OCI-LY7 (cell line): ENCODE measurements around the gene ERBB2. TPM values are rescaled to one million over a fixed set of nuclear protein-coding genes. Genes with fewer than 3 reads are reported as not detected.

Experiments
- BruUV-seq: library from RNA; stranded (reverse); fragments of 400-500 nt; replicated peaks from 2 replicates; lab custom pipeline; 2021; lab: Mats Ljungman, UMichigan
- CTCF ChIA-PET: fragments of 300-600 bp; sonication (Branson Sonifier 250); formaldehyde crosslinking; loops from one replicate; lab custom pipeline; 2022; ENCODE audit warnings: antibody characterized with exemption; ENCODE audit not compliant: unreplicated experiment; lab: Charles Lee
- POLR2A ChIA-PET: fragments of 300-600 bp; sonication (Branson Sonifier 250); formaldehyde crosslinking; loops from one replicate; lab custom pipeline; 2022; ENCODE audit warnings: antibody characterized with exemption; lab: Charles Lee
- DNase-seq: peaks from one replicate; pipeline ENCODE4 v3.0.0-alpha.2; 2015; ENCODE audit warnings: low spot score
- H2AFZ ChIP-seq: fragments of 200-600 bp; sonication (generic), shearing (Covaris generic); 2 replicates; pipeline ENCODE4 v1.6.1; 2014; ENCODE audit warnings: mild to moderate bottlenecking, antibody characterized with exemption, low read length, moderate library complexity
- H3K27ac ChIP-seq: fragments of 200-600 bp; sonication (generic); 2 replicates; pipeline ENCODE4 v1.5.1; 2014; ENCODE audit warnings: mixed run types, low read depth, mild to moderate bottlenecking, moderate library complexity, low read length, inconsistent platforms; ENCODE audit not compliant: poor library complexity, severe bottlenecking
- H3K36me3 ChIP-seq: fragments of 200-600 bp; sonication (generic); 2 replicates; pipeline ENCODE4 v1.6.1; 2014; ENCODE audit warnings: mild to moderate bottlenecking, antibody characterized with exemption, low read length, moderate library complexity, mixed read lengths; ENCODE audit not compliant: insufficient read depth
- H3K4me1 ChIP-seq: fragments of 200-600 bp; sonication (generic); 2 replicates; pipeline ENCODE4 v1.5.1; 2014; ENCODE audit warnings: mild to moderate bottlenecking, low read length; ENCODE audit not compliant: insufficient read depth, poor library complexity, severe bottlenecking
- H3K4me2 ChIP-seq: fragments of 200-600 bp; sonication (generic); 2 replicates; pipeline ENCODE4 v1.6.1; 2014; ENCODE audit warnings: mild to moderate bottlenecking, low read length
- H3K4me3 ChIP-seq: fragments of 200-600 bp; sonication (generic); 2 replicates; pipeline ENCODE4 v1.5.1; 2014; ENCODE audit warnings: mild to moderate bottlenecking, low read depth, low read length; ENCODE audit not compliant: poor library complexity, severe bottlenecking
- H3K79me2 ChIP-seq: fragments of 200-600 bp; sonication (generic); 2 replicates; pipeline ENCODE4 v1.6.1; 2016; ENCODE audit warnings: low read depth, mild to moderate bottlenecking, low read length, moderate library complexity, mixed read lengths; ENCODE audit not compliant: insufficient read depth
- H3K9me2 ChIP-seq: fragments of 200-600 bp; sonication (generic); 2 replicates; pipeline ENCODE4 v1.6.1; 2016; ENCODE audit warnings: mild to moderate bottlenecking, low read length, mixed read lengths; ENCODE audit not compliant: insufficient read depth
- H3K9me3 ChIP-seq: fragments of 200-600 bp; sonication (generic); 2 replicates; pipeline ENCODE4 v1.6.1; 2014; ENCODE audit warnings: mild to moderate bottlenecking, mixed run types, low read length, mixed read lengths
- H4K20me1 ChIP-seq: fragments of 200-600 bp; sonication (generic); 2 replicates; pipeline ENCODE4 v1.6.1; 2014; ENCODE audit warnings: mild to moderate bottlenecking, antibody characterized with exemption, low read length, moderate library complexity, mixed read lengths; ENCODE audit not compliant: insufficient read depth
- CTCF ChIP-seq: fragments of 200-600 bp; sonication (generic); conservative IDR thresholded peaks from 2 replicates; pipeline ENCODE4 v1.5.1; 2014; ENCODE audit warnings: mild to moderate bottlenecking, antibody characterized with exemption, low read length, moderate library complexity, mixed read lengths
- EZH2phosphoT487 ChIP-seq: fragments of 200-600 bp; sonication (generic); IDR thresholded peaks from 2 replicates; pipeline ENCODE4 v1.6.1; 2018; ENCODE audit warnings: low read depth, borderline replicate concordance, mild to moderate bottlenecking, mixed run types, antibody characterized with exemption, low read length, moderate library complexity, mixed read lengths
- intact Hi-C: fragments of 100-400 bp; cut with micrococcal nuclease; formaldehyde crosslinking; loops from one replicate; pipeline ENCODE4 v1.10.0; 2022; ENCODE audit not compliant: unreplicated experiment
- total RNA-seq, 2 experiments: library from RNA; depleted of rRNA in 1 of 2; stranded (reverse); fragments of >200 nt in 1 of 2; shearing (Covaris generic) in 1 of 2; gene quantifications; 2 replicates each; pipeline ENCODE4 v1.2.3, GENCODE V29; 2014 to 2022

Gene ERBB2
- total RNA-seq, 2 experiments from 2014 or later, result 6.5 to 11.4 TPM

- H3K27ac ChIP-seq, result no peak overlapping the region
- no peak overlapping the region for H3K4me3 ChIP-seq
- intact Hi-C loops, result no loop called here
- ChIA-PET CTCF (interaction anchor here (1.2 kb wide), 1 partner anchor 13 kb away, joined by 4 read pairs; no protein-coding TSS in a partner anchor), POLR2A (no interaction called here)
- no peak overlapping the region for H3K4me2 ChIP-seq
- no peak overlapping the region for H2AFZ ChIP-seq
- TF ChIP-seq EZH2phosphoT487 (no peak), CTCF (no peak)
- DNase-seq, result no peak
- H3K4me1 ChIP-seq, result no peaks in the 10 kb centered on the region
- no peaks in the 10 kb centered on the region for H4K20me1 ChIP-seq
- no peaks in the 10 kb centered on the region for H3K36me3 ChIP-seq
- no peaks in the 10 kb centered on the region for H3K79me2 ChIP-seq
- H3K9me3 ChIP-seq, result no peaks in the 10 kb centered on the region
- H3K9me2 ChIP-seq, result no peaks in the 10 kb centered on the region
- no TSS peak for BruUV-seq
These were observed 16.4 kb downstream of the ERBB2 start for GRCh38 chr17:39716073-39716818.

- ChIA-PET CTCF (interaction anchor here (1.2 kb wide), 1 partner anchor 12 kb away, joined by 4 read pairs; no protein-coding TSS in a partner anchor), POLR2A (no interaction called here)
- Histone ChIP-seq H3K9me3 (no peaks in the 10 kb centered on the region), H4K20me1 (no peaks in the 10 kb centered on the region), H3K36me3 (no peaks in the 10 kb centered on the region), H3K4me1 (no peaks in the 10 kb centered on the region), H3K4me2 (no peak overlapping the region), H3K79me2 (no peaks in the 10 kb centered on the region), H3K9me2 (no peaks in the 10 kb centered on the region), H3K4me3 (no peak overlapping the region), H3K27ac (no peak overlapping the region), H2AFZ (no peak overlapping the region)
- no TSS peak for BruUV-seq
- TF ChIP-seq CTCF (no peak), EZH2phosphoT487 (no peak)
- intact Hi-C loops, result no loop called here
- DNase-seq, result no peak
These were observed 17.1 kb downstream of the ERBB2 start for GRCh38 chr17:39716879-39717536.

GRCh38 chr17:39717660-39718059, 17.8 kb downstream of the ERBB2 start:
- POLR2A ChIA-PET, result no interaction called here
- H3K36me3 ChIP-seq, result no peaks in the 10 kb centered on the region

More at GRCh38 chr17:39717660-39718059, 17.8 kb downstream of the ERBB2 start:
- Histone ChIP-seq H2AFZ (no peak overlapping the region), H3K27ac (no peak overlapping the region), H3K4me3 (no peak overlapping the region), H3K79me2 (no peaks in the 10 kb centered on the region), H3K4me1 (no peaks in the 10 kb centered on the region), H4K20me1 (no peaks in the 10 kb centered on the region), H3K9me2 (no peaks in the 10 kb centered on the region), H3K4me2 (no peak overlapping the region), H3K9me3 (no peaks in the 10 kb centered on the region)
- BruUV-seq, result no TSS peak
- CTCF ChIA-PET, result no interaction called here
- intact Hi-C loops, result no loop called here
- no peak for DNase-seq
- no peak for TF ChIP-seq CTCF
- no peak for TF ChIP-seq EZH2phosphoT487
